Stimulated activated CD8-positive, alpha-beta memory T cell treated with anti-CD3 and anti-CD28 coated beads, Interleukin-15, amount 100 ng/mL, for 4 hours (primary cell): ENCODE data around the gene LDLRAD3.
A peak's percentile ranks its signal among the peaks of the same experiment; 100 is the strongest.
"Not testable (repeated sequence)": the region's sequence is repeated elsewhere in the genome, so short reads cannot be mapped to it uniquely, and the experiment has no call there.

Experiments
- DNase-seq, 2 donors: peaks; one replicate each; pipeline ENCODE4 v3.0.0-alpha.2; 2020; ENCODE audit warnings: low read depth in 2 of 2

LDLRAD3 gene, protein sequence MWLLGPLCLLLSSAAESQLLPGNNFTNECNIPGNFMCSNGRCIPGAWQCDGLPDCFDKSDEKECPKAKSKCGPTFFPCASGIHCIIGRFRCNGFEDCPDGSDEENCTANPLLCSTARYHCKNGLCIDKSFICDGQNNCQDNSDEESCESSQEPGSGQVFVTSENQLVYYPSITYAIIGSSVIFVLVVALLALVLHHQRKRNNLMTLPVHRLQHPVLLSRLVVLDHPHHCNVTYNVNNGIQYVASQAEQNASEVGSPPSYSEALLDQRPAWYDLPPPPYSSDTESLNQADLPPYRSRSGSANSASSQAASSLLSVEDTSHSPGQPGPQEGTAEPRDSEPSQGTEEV

DNA sequence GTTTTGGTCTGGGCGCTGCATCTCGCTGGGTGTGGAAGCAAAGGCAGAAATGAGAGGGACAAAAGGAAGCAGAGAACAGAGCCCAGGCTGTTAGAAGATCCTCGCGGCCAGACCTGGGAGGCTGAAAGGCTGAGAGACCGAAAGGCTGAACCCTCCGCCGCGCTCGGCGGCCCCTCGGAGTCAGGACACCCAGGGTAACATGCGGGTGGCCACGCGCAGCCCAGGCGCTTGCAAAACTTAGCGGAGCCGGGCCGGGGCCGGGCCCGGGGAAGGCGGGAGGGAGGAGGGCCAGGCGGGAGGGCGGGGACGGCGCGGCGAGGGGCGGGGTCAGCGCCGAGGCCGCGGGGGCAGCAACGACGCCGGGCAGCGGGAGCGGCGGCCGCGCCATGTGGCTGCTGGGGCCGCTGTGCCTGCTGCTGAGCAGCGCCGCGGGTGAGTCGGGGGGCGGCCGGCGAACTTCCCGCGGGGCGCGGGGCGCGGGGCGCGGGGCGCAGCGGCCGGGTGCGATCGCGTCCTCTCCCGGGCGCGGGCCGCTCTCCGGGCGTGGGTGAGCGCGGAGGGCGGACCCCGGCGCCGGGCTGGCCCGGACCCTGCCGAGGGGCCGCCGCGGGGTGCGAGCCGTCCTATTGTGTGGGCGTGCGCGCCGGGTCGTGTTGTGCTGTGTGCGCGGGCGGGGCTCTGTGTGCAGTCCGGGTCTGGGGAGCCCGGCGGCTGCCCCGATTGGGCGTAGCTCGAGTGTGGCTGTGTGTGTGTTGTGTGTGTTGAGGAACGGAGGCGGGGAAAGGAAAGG lies at the start of gene LDLRAD3:
Gene LDLRAD3 (plus strand): TSS at position 350 of the 790 bp plus-strand sequence. CDS start 37 bp downstream, at position 387.
- peak in 1 of 2 donors; percentile 10 for DNase-seq

DNA sequence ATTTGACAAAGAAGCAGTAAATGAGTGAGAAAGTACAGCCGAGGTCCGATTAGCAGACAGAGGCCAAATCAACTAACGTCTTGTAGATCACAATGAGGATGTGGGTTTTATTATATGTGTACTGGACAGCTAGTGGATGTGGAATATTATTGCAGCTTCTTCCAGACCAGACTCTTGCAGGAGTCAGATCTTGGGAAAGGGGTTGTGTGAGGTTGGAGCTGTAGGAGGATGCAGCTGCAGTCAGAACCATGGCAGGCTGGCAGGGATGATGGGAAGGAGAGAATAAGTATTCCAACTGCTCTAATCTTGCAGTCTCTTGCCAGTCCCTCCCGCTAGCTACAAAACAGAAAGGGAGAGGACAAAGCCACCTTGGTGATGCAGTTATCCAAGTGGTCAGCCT lies 46.8 kb upstream of the LDLRAD3 start:
- DNase-seq, result no peak

DNA sequence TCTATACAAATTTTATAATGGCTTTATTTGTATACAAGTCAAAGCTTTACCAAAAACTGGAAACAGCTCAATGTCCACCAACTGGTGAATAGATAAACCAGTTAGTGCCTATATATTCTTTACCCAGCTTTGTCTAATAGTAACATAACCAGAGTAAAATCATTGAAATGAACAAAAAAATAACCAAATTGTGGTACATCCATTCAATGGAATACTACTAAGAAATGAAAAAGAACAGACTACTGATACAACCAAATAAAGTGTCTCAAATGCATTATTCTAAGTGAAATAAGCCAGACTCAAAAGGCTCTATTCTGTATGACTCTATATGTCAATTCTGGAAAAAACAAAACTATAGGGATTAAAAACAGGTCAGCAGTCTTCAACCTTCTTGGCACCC lies 40.9 kb upstream of the LDLRAD3 start:
- DNase-seq, result no peak

DNA sequence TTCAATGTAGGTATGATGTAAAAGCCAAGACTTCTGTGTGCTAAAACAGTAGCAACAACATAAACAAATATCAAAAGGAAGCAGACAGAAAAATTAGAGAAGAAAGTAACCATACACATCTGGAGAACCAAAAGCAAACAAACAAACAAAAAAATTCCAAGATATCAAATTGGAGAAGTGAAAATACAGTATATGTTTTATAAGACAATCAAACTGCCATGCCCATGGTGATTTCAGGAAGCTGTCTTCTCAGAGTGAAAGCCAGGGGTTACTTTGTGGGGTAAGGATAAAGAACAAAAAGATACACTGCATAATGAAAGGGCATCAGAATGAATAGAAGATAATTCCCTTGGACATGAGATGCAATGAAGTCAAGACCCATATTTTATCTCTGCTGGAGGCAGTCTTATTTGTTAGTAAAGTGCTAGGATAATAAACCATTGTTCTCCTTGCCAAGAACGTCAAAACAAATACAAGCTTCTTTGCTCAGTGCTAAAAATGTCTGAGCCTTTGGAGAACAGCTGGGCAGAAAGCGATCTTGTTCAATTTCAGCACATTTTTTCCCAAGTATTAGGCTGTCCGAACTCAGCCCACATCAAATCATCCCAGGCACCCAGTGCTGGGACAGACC lies 38.1 kb upstream of the LDLRAD3 start:
- no peak for DNase-seq

DNA sequence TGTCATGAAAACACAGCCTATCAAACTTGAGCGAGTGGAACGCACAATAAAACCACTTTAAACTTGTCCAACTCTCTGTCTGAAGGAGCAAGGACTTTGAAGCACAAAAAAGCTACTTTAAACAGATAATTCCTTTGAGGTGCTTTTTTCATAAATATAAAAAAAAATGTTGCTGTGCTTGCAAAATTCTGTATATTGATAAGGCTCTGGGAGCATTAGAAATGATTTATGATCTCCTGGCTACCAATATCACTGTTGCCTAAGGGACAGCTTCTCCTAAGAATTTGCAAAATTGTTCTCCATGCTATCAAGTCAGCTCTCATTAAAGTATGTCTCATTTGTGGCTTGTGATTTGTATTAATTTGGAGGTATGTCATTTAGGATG lies 37.6 kb upstream of the LDLRAD3 start:
- no peak for DNase-seq

DNA sequence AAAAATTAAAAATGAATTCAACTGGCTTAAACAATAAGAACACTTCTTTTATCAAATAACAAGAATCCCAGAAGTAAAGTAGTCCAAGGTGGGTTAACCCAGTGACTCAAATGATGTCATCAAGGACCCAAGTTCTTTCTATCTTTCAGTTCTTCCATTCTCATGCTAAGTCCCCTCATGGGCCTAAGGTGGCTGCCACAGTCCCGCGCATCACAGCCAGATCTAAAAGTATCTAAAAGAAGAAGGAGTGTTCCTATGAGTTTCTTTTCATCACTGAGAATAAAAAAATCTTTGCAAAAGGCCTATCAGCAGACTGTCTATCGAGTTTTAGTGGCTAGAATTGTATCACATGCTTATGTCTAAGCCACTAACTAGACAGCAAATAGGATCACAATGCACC lies 37.2 kb upstream of the LDLRAD3 start:
- DNase-seq, result no peak

DNA sequence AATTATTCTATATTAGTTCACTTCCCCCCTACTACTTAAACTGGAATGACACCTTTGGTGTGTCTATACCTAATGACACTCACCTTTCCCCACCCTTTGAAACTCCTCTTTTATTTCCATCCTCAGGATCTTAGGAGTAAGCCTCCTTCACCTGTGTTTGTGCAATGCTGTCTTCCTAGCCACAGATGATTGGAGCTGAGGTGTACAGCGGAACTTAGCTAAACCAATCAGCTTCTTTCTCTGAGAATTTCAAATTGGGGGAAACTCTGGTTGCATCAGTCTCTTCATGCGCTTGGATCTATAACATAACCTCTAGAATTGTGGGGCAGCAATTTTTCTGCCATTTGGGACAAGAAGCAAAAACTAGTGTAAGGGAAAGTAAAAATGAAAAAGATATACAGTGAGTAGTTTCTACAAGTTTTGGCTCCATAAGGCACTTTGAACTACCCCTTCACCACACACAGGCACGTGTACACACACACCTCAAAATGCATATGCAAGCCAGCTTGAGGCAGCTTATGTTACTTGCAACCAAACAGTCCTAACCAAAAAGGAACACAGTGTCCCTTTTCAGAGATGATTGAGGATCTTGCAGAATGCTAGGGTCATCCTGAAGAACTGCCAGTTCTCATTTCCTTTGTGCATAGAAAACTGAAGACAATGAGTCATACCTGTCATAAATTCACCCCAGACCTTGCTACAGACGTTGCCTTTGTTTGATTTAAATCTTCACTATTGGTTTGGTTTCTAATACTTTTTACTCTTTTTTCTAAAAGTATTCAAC lies 36.0 kb upstream of the LDLRAD3 start:
- no peak for DNase-seq

DNA sequence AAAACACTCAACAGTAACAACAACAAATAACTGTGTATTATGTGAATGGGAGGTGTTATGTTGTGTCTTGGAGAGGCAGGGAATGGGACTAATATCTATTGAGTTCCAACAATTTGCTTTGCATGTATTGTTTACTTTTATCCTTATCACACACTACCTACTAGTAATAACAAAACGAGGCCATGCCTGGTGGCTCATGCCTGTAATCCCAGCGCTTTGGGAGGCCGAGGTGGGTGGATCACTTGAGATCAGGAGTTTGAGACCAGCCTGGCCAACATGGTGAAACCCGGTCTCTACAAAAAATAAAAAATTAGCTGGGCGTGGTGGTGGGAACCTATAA lies 35.5 kb upstream of the LDLRAD3 start:
- not testable (repeated sequence) for DNase-seq

DNA sequence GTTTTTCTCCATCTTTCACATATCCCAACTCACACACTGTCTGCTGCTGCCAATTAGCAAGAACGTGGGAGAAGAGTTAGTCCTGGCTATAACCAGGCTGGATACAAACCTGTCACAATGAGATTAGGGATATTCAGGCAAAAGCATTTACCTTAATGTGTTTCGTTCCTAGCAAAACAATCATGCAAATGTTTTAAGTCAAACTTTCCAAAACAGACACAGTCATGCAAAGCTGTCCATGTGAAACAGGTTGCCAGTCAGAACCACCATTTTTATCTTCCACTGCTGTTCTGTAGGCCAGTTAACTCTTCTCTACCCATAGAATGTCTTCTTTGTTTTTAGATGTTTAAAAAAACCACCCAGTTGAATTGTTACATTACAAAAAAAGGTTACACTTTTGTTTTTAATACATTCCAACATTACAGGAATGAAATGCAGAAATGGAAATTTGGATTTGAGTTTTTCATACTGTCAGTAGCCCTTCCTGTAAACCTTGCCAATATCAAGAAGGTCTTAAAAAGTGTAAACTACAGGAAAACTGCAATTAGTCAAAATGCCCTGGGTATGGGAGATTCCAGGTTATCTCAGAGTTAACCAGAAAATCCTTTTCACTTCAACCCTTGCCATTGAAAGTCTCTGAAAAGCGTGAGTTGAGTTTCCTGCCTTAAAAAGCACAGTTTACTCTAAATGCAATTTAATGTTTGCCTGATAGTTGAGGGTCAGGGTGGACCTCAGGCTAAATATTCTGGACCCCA lies 34.2 kb upstream of the LDLRAD3 start:
- no peak for DNase-seq

DNA sequence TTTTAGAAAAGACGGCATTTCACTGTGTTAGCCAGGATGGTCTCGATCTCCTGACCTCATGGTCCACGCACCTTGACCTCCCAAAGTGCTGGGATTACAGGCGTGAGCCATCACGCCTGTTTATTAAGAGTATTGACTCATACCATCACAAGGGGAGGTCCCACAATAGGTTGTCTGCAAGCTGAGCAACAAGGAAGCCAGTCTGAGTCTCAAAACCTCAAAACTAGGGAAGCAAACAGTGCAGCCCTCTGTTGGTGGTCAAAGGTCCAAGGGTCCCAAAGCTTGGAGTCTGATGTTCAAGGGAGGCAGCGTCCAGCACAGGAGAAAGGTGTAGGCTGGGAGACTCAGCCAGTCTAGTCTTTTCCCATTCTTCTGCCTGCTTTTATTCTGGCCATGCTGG lies 32.8 kb upstream of the LDLRAD3 start:
- no peak for DNase-seq

DNA sequence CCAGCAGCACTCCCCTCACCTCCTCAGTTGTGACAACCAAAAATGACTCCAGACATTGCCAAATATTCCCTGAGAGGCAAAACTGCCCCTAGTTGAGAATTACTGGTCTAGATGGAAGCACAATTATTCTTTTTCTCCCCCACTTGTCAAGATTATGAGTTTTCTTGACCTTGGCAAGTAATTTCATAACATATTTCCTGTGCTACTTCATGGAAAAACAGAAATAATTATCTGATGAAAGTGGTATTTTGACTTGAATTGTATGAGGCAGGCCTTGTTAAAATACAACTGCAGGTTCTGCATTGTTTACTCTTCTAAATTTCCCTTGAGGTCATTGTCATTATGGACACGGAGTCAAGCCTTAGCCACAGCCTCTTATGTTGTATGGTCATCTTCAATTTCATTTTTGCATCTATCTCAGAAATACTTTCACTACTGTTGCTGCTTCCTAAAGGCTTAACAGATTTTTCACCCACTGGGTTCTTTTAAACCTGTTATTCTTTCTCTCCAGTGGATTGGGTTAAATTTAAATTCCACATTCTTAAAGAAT lies 32.2 kb upstream of the LDLRAD3 start:
- no peak for DNase-seq

DNA sequence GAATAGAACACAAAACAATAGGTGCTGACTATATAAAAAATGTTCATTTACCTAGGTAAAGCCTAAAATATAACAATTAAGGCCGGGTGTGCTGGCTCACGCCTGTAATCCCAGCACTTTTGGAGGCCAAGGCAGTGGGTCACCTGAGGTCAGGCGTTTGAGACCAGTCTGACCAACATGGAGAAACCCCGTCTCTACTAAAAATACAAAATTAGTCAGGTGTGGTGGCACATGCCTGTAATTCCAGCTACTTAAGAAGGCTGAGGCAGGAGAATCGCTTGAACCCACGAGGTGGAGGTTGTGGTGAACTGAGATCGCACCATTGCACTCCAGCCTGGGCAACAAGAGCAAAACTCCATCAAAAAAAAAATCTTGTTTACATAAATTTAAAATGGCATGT lies 31.4 kb upstream of the LDLRAD3 start:
- not testable (repeated sequence) for DNase-seq

DNA sequence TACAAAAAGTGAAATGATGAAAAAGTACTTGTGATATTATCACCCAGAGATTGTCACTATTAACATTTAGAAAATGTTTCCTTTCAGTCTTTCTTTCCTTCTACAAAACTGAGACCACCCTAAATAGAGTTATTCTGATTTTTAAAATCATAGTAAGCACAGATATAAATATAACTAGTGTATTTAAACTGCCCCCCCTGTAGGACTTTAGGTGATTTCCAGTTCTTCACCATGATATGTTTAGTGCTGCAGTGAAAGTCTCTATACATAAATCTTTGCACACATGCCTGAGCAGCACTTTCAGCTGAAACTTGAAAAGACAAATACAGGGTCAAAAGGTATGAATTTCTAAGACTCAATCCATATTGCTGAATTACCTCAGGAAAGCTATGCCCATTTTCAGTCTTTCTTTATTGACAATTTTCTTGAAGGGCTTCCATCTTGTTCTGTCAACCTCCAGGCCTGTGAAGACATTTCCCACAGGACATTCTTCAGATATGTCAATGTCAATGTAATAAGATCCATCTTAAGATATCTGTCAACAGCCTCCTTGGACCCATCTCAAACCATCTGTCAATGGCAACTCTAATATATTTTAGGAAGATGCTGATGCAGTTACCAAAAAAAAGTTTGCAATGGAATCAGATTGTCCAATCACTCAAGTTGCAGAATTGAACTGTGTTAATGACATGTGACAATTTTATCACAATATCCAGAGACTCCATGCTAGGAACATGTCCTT lies 30.8 kb upstream of the LDLRAD3 start:
- DNase-seq, result no peak

DNA sequence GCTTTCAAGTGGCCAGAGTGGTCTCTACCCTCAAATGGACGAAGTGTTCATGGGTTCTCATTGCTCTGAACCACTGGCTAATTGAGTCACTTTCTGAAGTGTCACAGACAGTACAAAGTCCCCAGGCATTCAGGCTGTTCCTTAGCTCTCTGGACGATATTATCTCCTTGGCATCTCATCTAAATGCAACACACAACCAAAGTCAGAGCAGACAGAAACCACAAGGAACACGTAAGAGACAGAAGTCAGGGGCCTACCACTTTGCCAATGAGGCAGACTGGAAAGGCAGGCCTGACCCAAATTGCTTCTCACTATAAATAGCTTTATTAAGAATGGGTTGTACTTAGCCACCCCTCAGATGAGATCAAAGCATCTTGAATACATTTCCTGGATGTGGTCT lies 29.0 kb upstream of the LDLRAD3 start:
- DNase-seq, result no peak

DNA sequence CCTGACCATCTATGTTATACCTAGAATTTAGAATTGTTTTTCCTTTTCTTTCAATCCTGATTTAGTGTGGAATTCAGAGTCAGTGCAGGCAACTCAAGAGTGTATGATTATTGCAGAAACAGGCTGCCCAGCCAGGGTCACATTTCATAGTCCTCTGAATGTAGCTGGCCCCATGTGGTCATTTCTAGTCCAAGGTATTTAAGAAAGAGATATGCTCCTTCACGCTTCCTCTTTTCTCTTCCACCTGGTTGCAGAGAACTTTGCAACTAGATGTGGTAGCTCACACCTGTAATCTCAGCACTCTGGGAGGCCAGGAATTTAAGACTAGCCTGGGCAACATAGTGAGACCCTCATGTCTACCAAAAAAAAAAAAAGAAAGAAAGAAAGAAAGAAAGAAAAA lies 27.6 kb upstream of the LDLRAD3 start:
- no peak for DNase-seq

DNA sequence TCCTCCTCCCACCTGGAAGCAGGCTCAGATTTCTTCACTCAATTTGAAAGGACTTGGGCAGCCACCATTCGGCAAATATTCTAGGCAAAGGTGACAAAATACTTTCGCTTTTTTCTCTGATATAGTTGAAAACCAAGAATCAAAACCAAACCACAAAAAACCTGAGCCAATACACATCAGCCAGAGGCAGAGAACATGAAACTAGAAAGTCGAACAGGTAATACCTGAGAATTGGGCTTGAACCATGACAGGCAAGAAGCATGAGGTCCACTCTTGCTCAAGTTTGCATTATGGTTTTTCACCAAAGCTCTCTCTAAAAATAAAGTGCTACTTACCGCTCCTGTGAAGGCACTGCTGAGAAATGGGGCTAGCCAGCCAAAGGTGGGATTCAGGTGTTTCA lies 26.2 kb upstream of the LDLRAD3 start:
- no peak for DNase-seq

DNA sequence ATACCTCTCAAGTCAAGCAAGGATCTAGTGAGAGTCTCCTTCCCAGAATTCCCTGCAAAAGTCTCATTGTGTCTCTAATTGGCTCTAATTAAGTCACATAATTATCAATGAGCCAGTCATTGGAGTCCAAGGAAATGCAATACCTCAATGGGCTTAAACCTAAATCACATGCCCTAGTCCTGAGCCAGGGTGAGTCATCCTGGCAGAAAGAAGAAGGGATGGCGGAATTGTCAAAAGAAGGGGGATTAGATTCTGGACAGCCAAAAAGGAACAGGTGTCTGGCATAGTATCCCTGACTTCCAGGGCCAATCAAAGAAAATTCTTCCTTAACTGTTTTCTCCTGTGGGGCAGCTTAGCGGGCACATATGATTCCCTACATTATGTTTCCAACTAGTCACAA lies 25.1 kb upstream of the LDLRAD3 start:
- DNase-seq, result no peak

DNA sequence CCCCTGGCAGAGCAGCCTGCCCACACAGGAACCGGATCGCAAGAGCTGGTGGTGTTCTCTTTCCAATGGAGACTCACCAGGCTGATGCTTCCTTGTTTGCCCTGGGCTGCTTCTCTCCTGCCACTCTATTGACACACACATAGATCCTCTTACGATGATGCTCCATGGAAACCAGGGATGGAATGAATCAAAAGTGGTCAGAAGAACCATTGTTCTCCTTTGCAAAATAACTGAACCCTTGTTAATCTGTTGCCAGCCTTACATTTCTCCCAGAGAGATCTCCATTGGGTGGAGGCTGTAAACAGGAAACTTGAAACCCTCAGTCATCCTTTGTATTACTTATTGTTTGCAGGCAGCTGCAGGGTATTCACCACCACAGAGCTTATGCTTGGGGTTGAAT lies 24.6 kb upstream of the LDLRAD3 start:
- no peak for DNase-seq

DNA sequence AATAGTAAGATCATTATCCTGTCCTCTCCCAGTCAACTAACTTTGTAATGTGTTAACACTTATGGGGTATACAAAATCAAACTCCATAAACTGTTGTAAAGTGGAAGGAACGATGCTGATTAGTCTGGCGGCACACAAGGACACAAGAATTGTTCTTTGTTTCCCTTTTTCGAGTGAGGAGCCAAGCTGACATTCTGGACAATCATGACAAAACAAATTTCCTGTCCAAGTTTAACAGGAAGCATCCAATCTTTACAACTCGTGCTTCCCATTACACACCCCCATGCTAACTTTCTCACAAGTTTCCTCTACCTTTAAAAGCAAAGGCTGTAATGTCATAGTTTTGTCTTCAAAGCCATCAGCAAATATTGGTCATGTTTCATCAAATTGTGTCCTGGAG lies 20.4 kb upstream of the LDLRAD3 start:
- DNase-seq, result no peak

DNA sequence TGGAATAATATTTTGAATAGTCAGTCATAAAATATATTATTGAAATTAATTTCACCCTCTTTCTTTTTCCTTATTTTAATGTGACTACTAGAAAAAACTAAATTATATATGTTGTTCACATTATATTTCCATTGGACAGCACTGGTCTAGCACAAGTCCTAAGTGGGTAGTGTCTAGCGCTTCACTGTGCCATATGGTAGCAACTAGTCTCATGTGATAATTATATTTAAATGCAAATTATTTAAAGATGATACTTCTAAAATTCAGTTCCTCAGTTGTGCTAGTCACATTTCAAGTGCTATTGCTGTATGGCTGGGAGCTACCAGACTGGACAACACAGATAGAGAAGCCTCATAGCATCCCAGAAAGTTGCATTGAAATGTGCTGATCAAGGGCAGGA lies 19.1 kb upstream of the LDLRAD3 start:
- no peak for DNase-seq
